Endothelial cell of umbilical vein (primary cell): Measurements from ENCODE around the gene LCP1. TPM values are rescaled to one million over a fixed set of nuclear protein-coding genes. Genes with fewer than 3 reads are reported as not detected.
A peak's percentile ranks its signal among the peaks of the same experiment; 100 is the strongest.

ENCODE experiments used
- BruUV-seq: library from RNA; stranded (reverse); fragments of 400-500 nt; replicated peaks from 2 replicates; lab custom pipeline; 2021; lab: Mats Ljungman, UMichigan
- CTCF ChIA-PET: fragments of 300-600, 350-600 bp; sonication (Branson Sonifier 250); formaldehyde crosslinking; loops from one replicate; lab custom pipeline; 2021; ENCODE audit warnings: antibody characterized with exemption, inconsistent platforms; lab: Charles Lee
- POLR2A ChIA-PET: fragments of 300-600, 350-600 bp; sonication (Branson Sonifier 250); formaldehyde crosslinking; loops from one replicate; lab custom pipeline; 2021; ENCODE audit warnings: antibody characterized with exemption, inconsistent platforms; lab: Charles Lee
- DNase-seq: peaks from one replicate; pipeline ENCODE4 v3.0.0-alpha.2; 2011; ENCODE audit warnings: low read depth, low spot score
- FAIRE-seq: peaks from 2 replicates; lab custom pipeline; 2011; peaks lifted over from hg19 to GRCh38; lab: Jason Lieb, UNC
- H2AFZ ChIP-seq: 2 replicates; pipeline ENCODE4 v1.6.0; 2012; ENCODE audit warnings: low read depth, low read length, control low read depth, inconsistent platforms
- H3K27ac ChIP-seq: 2 replicates; pipeline ENCODE4 v1.5.1; 2011; ENCODE audit warnings: low read depth, mild to moderate bottlenecking, control low read depth, low read length, moderate library complexity; ENCODE audit not compliant: insufficient read depth
- H3K27me3 ChIP-seq, 2 experiments: 2 replicates each; pipeline versions ENCODE4 v1.6.0 to v1.6.1; 2011; ENCODE audit warnings: low read length in 2 of 2, mixed read lengths in 1 of 2; ENCODE audit not compliant: control insufficient read depth in 2 of 2, insufficient read depth in 2 of 2
- H3K36me3 ChIP-seq, 2 experiments: 2 replicates in 1 of 2; 3 replicates in 1 of 2; pipeline ENCODE4 v1.5.1; 2011; ENCODE audit warnings: low read length in 2 of 2, mild to moderate bottlenecking in 1 of 2, moderate library complexity in 1 of 2; ENCODE audit not compliant: control insufficient read depth in 2 of 2, insufficient read depth in 2 of 2; ENCODE audit errors: extremely low read depth in 1 of 2
- H3K4me1 ChIP-seq: 3 replicates; pipeline ENCODE4 v1.5.1; 2011; ENCODE audit warnings: mild to moderate bottlenecking, low read length; ENCODE audit not compliant: control insufficient read depth, insufficient read depth; ENCODE audit errors: extremely low read depth
- H3K4me2 ChIP-seq: 2 replicates; pipeline ENCODE4 v1.6.1; 2011; ENCODE audit warnings: low read length, control low read depth, mixed read lengths; ENCODE audit not compliant: insufficient read depth
- H3K4me3 ChIP-seq, 3 experiments: fragments of 200-600 bp in 1 of 3; sonication (generic), shearing (Covaris generic) in 1 of 3; replicated peaks in 1 of 3; 2 replicates each; pipeline ENCODE4 v1.5.1; 2011 to 2016; ENCODE audit warnings: control low read depth in 3 of 3, low read length in 3 of 3, mild to moderate bottlenecking in 2 of 3, inconsistent platforms in 1 of 3, low read depth in 1 of 3, moderate library complexity in 1 of 3; ENCODE audit not compliant: insufficient read depth in 1 of 3
- H3K79me2 ChIP-seq: 2 replicates; pipeline ENCODE4 v1.6.0; 2012; ENCODE audit warnings: low read length, inconsistent platforms; ENCODE audit not compliant: control insufficient read depth, insufficient read depth
- H3K9ac ChIP-seq: replicated peaks from 2 replicates; pipeline ENCODE3; 2011; ENCODE audit warnings: low read length, control low read depth; ENCODE audit not compliant: insufficient read depth; ENCODE audit errors: extremely low read depth
- H3K9me1 ChIP-seq: replicated peaks from 3 replicates; pipeline ENCODE4 v1.6.0; 2011; ENCODE audit warnings: mild to moderate bottlenecking, low read length; ENCODE audit not compliant: control insufficient read depth, insufficient read depth; ENCODE audit errors: extremely low read depth
- H3K9me3 ChIP-seq: replicated peaks from 2 replicates; pipeline ENCODE4 v1.5.1; 2012; ENCODE audit warnings: low read length, inconsistent platforms; ENCODE audit not compliant: control insufficient read depth, insufficient read depth
- H4K20me1 ChIP-seq: replicated peaks from 2 replicates; pipeline ENCODE3; 2011; ENCODE audit warnings: mild to moderate bottlenecking, low read length; ENCODE audit not compliant: control insufficient read depth, insufficient read depth; ENCODE audit errors: extremely low read depth
- CTCF ChIP-seq, 2 donors: IDR thresholded peaks; 1 replicate in 1 of 2; 2 replicates in 1 of 2; pipeline ENCODE4 v1.5.1; 2011; ENCODE audit warnings: low read length in 2 of 2, mild to moderate bottlenecking in 2 of 2, moderate library complexity in 2 of 2, control low read depth in 1 of 2, inconsistent platforms in 1 of 2, low read depth in 1 of 2; ENCODE audit not compliant: insufficient read depth in 1 of 2; ENCODE audit errors: extremely low read depth in 1 of 2
- EZH2 ChIP-seq: IDR thresholded peaks from 2 replicates; pipeline ENCODE4 v1.6.1; 2012; ENCODE audit warnings: borderline replicate concordance, low read depth, mild to moderate bottlenecking, moderate library complexity, low read length, inconsistent platforms; ENCODE audit not compliant: severe bottlenecking
- FOS ChIP-seq: IDR thresholded peaks from 2 replicates; pipeline ENCODE4 v1.6.1; 2011; ENCODE audit warnings: mild to moderate bottlenecking, low read length, moderate library complexity, borderline replicate concordance; ENCODE audit not compliant: insufficient read depth
- GATA2 ChIP-seq: IDR thresholded peaks from 2 replicates; pipeline ENCODE4 v1.7.0; 2011; ENCODE audit warnings: low read depth, mild to moderate bottlenecking, moderate library complexity, mixed read lengths, low read length; ENCODE audit not compliant: insufficient read length, insufficient read depth
- JUN ChIP-seq: IDR thresholded peaks from 2 replicates; pipeline ENCODE4 v1.6.1; 2011; ENCODE audit warnings: borderline replicate concordance, low read depth; ENCODE audit not compliant: insufficient read length, insufficient read depth
- MAX ChIP-seq: IDR thresholded peaks from 2 replicates; pipeline ENCODE4 v1.6.1; 2011; ENCODE audit not compliant: insufficient read depth, insufficient read length
- MYC ChIP-seq: IDR thresholded peaks from one replicate; pipeline ENCODE4 v1.6.1; 2011; ENCODE audit warnings: mild to moderate bottlenecking, low read depth, low read length
- POLR2A ChIP-seq: IDR thresholded peaks from 2 replicates; pipeline ENCODE4 v1.6.1; 2012; ENCODE audit warnings: low read depth, mild to moderate bottlenecking, control low read depth, low read length
- POLR2AphosphoS5 ChIP-seq: IDR thresholded peaks from 2 replicates; pipeline ENCODE4 v1.6.1; 2012; ENCODE audit warnings: low read depth, mild to moderate bottlenecking, control low read depth, low read length, moderate library complexity; ENCODE audit not compliant: insufficient read depth
- dilution Hi-C: fragments of 300-500 bp; cut with MboI; formaldehyde crosslinking; loops from one replicate; pipeline ENCODE4 v1.15.0; 2019; ENCODE audit warnings: low sequenced_read_pairs; ENCODE audit not compliant: extremely low pct_ligation_motif_present
- intact Hi-C: fragments of 100-400 bp; cut with micrococcal nuclease; formaldehyde crosslinking; loops from one replicate; pipeline ENCODE4 v1.10.0; 2022
- polyA plus RNA-seq, 4 experiments: library from polyadenylated mRNA; depleted of rRNA in 3 of 4; stranded (reverse) in 3 of 4; unstranded in 1 of 4; fragments of >200 nt; gene quantifications; 2 replicates each; pipeline versions ENCODE4 v1.2.1 to v1.2.3, GENCODE V29; 2011 to 2012; ENCODE audit warnings: missing spikeins in 1 of 4
- total RNA-seq: library from RNA; stranded (reverse); gene quantifications from 2 replicates; pipeline ENCODE4 v1.2.3, GENCODE V29; 2021

Gene LCP1
- total and polyA plus RNA-seq, 2 donors (not counting 3 experiments of a cell fraction or from before 2014, with no cell fraction given): 0.18 to 0.38 TPM

- no TSS peak for BruUV-seq
- no peaks in the 10 kb centered on the region for H3K9me3 ChIP-seq
- H4K20me1 ChIP-seq: no peaks in the 10 kb centered on the region
- no peak overlapping the region for H3K27ac ChIP-seq
- peaks cover 5 to 14% of the 10 kb centered on the region in 2 experiments for H3K27me3 ChIP-seq
- peak overlapping the region; percentile 57 for H3K4me2 ChIP-seq
- H3K9ac ChIP-seq: no peak overlapping the region
- no peak overlapping the region for H3K4me3 ChIP-seq
- intact Hi-C loops: no loop called here
- peak; percentile 72 for FAIRE-seq
- H2AFZ ChIP-seq: no peak overlapping the region
- H3K4me1 ChIP-seq: peaks cover 6% of the 10 kb centered on the region
- no peaks in the 10 kb centered on the region for H3K36me3 ChIP-seq
- TF ChIP-seq EZH2: no peak
- no peak for TF ChIP-seq GATA2
- TF ChIP-seq CTCF (IDR thresholded peaks at IDR 0.05; ENCODE audit: extremely low read depth in 1 of 2, insufficient read depth in 1 of 2, low read depth in 1 of 2, low read length in 2 of 2): no peak
- TF ChIP-seq MYC: no peak
- TF ChIP-seq POLR2AphosphoS5: no peak
- no peak for TF ChIP-seq POLR2A
- TF ChIP-seq MAX: no peak
- no peak for TF ChIP-seq FOS
- TF ChIP-seq JUN: no peak
- no peaks in the 10 kb centered on the region for H3K9me1 ChIP-seq
- no peaks in the 10 kb centered on the region for H3K79me2 ChIP-seq
- ChIA-PET CTCF (interaction anchor here (1.0 to 1.9 kb wide), 2 partner anchors 12 to 19 kb away, joined by 3 to 6 read pairs; no protein-coding TSS in a partner anchor), POLR2A (no interaction called here)
- dilution Hi-C loops: no loop called here
- peak; percentile 7 for DNase-seq
Measured at GRCh38 chr13:46106839-46107371, 75.1 kb downstream of the LCP1 start.
